Measurements from ENCODE around the gene NUP85. TPM values are rescaled to one million over a fixed set of nuclear protein-coding genes. Genes with fewer than 3 reads are reported as not detected.

Gene NUP85
- total RNA-seq, 1 donor = 41.5 TPM

DNA sequence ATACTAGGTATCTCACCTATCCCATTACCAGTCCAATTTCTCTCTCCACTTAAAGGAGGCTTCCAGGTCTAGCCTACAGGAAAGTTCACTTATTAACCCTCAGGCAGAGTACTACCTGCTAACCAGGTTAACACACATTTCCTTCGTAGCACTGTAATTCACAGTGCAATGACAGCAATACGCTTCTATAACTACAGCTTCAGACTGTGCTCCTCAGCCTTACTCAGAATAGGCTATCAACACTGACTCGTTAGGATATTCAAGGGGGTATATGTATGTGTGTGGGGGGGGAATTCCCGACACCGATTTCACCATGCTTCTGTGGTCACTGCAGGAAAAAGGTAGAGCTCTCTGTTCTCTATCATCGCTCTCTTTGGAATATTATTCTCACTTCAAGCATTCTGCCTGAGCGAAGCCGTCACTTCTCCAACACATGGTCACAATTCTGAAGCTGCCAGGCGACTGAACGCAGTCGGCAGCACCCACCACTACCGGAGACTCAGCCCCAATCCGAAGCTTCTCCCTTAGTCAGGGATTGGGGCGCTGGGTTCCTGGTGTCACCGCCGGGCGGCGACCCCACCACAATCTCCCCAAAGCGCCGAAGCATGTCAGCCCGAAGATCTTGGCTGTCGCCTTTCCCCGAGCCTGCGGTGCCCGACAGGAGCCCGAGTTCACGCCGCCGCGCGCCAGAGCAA is 55.3 kb downstream of the NUP85 start:
- DNase-seq (ENCODE audit: low read depth) = no peak
- peak; percentile 10 for TF ChIP-seq CTCF (IDR thresholded peaks at IDR 0.05; ENCODE audit: insufficient read depth, low read length)
- peak overlapping the region; percentile 93 for H3K4me3 ChIP-seq (ENCODE audit: low read depth, low read length)

- peak; percentile 93 for DNase-seq (ENCODE audit: low read depth)
- peak within 1 kb of the TSS; percentile 93 for H3K4me3 ChIP-seq (ENCODE audit: low read depth, low read length)
- no peak for TF ChIP-seq CTCF (IDR thresholded peaks at IDR 0.05; ENCODE audit: insufficient read depth, low read length)
These were observed 56.0 kb downstream of the NUP85 start, which contains the start of the genes GGA3 and MRPS7 for GRCh38 chr17:75261336-75262111. GGA3 (minus strand) TSS chr17:75261606; CDS start chr17:75261587, 19 bp downstream. MRPS7 (plus strand) TSS chr17:75261879; CDS start chr17:75261901, 22 bp downstream.

- peak overlapping the region; percentile 93 for H3K4me3 ChIP-seq (ENCODE audit: low read depth, low read length)
- no peak for DNase-seq (ENCODE audit: low read depth)
- TF ChIP-seq CTCF (IDR thresholded peaks at IDR 0.05; ENCODE audit: insufficient read depth, low read length) = no peak
These were observed 56.7 kb downstream of the NUP85 start for GRCh38 chr17:75262112-75262606.

DNA sequence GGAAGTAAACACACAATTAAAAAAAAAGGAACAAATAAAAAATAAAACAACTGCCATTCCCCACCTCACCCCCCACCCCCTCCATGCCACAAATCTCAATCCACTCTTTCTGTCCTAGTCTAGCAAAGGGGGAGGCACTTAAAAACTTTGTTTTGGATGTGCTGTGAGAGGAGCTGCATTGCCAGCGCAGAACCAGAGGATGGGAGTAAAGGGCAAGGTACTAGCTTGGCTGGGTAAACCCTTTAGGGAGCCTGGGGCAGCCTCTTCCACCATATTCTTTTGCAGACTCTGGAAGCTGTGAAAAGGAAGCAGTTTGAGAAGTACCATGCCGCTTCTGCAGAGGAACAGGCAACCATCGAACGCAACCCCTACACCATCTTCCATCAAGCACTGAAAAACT is 57.6 kb downstream of the NUP85 start:
- no peak for DNase-seq (ENCODE audit: low read depth)
- no peak for TF ChIP-seq CTCF (IDR thresholded peaks at IDR 0.05; ENCODE audit: insufficient read depth, low read length)
- H3K4me3 ChIP-seq (ENCODE audit: low read depth, low read length) = no peak overlapping the region

DNA sequence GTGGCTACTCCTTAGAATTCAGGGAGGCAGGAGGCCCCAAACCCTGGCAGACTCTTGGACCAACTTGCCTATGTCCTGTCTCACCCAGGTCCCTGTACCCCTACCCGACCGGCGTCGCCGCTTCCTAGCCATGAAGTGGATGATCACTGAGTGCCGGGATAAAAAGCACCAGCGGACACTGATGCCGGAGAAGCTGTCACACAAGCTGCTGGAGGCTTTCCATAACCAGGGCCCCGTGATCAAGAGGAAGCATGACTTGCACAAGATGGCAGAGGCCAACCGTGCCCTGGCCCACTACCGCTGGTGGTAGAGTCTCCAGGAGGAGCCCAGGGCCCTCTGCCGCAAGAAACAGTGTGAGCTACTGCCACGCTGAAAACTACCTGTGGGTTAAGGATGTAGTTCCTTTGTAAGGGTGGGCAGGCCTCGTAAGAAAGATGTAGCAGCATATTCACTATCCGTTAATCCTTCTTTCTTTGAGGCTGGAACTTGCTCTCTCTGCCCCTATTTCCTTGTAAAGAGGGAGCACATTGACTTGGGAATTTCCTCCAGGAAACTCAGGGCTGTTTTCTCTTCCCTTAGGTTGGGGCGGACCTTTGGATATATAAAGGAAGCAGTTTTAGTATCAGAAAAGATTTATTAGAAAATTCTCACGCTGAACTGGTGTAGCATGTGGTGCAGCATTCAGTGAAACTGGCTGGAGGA is 60.3 kb downstream of the NUP85 start:
- H3K4me3 ChIP-seq (ENCODE audit: low read depth, low read length) = no peak overlapping the region
- DNase-seq (ENCODE audit: low read depth) = no peak
- no peak for TF ChIP-seq CTCF (IDR thresholded peaks at IDR 0.05; ENCODE audit: insufficient read depth, low read length)

GRCh38 chr17:75266316-75267152 is 61.1 kb downstream of the NUP85 start:
- no peak for TF ChIP-seq CTCF (IDR thresholded peaks at IDR 0.05; ENCODE audit: insufficient read depth, low read length)
- no peak overlapping the region for H3K4me3 ChIP-seq (ENCODE audit: low read depth, low read length)
- no peak for DNase-seq (ENCODE audit: low read depth)

All from fibroblast of the aortic adventitia (primary cell).